T-helper 2 cell (primary cell): ENCODE measurements around the gene ZNF746.

ENCODE experiments used
- DNase-seq, 5 experiments: peaks; one replicate each; pipeline versions ENCODE4 v3.0.0 to v3.0.0-alpha.2; 2012 to 2022

Gene ZNF746

DNA sequence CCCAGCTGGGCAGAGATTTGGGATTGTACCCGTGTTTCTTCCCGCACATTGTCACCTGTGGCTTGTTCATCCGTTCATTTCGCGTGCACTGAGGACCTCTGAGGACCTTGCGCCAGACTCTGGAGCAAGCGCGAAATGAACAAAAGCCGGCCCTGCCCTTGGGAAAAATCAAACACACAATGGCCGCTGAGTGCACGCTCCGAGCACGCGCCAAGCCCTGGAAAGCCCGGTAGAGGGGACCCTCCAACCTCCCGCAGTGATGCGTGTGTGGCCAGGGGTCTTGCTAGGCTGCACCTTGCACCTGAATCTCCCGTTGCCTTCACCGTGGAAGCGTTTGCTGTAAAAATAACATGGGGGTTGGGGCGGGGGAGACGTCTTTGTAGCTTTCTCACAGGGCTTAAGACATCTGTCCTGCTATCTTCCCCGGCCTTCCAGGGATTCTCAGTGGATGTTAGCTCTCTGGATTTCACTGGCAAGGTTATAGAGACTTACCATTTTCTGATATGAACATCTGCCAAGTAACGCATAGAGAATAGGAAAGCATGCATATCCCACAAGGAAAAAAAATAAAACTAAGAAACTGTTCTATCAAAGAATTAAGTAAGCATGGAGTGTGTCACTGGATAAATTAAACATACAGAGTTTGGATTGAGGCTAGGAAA is 74.0 kb downstream of the ZNF746 start:
- DNase-seq = no peak

- DNase-seq = peak in 2 of 5 experiments; percentile 25 to 31
Measured at GRCh38 chr7:149422914-149423301, 74.7 kb downstream of the ZNF746 start.
